Measurements from ENCODE around the gene NCDN.

The NCDN gene

DNA sequence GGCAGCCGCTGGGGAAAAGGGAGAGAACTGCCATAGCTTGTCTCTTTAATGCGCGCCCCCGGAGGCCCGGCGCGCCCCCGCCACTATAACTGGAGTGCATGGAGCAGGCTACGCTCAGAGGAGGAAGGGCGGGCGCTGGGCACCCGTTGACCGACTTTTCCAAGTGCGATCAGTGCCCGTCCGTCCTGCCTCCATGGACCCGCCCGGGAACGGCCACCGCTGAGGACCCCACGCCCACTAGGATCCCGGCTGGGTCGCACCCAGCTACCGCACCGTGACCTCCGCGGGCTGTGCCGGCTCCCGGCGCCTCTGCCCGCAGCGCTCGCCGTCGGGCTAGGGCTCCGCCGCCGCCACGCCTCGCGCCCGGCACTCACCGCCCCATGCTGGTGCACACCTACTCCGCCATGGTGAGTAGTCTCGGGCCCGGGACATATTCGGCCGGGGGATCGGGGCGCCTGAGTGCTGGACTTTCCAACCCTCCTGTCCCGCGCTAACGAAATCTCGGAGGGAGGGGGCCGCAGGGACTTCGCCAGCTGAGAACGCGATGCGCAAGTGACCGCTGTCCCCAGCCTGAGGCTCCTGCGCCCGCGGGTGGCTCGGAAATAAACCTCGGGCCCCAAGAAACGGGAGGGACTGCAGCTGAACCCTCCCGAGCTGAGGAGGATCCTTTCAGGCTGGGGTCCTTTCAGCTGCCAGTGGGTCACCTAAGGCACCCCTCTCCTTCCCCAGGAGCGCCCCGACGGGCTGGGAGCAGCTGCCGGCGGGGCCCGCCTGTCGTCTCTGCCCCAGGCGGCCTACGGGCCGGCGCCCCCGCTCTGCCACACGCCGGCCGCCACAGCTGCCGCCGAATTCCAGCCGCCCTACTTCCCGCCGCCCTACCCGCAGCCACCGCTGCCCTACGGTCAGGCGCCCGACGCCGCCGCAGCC is 15.9 kb downstream of the NCDN start, which contains the start of gene TFAP2E:
TFAP2E (plus strand) TSS at position 117 of the 927 bp plus-strand sequence; CDS start at position 381, 264 bp downstream.
- TF ChIP-seq, protein P1, sequence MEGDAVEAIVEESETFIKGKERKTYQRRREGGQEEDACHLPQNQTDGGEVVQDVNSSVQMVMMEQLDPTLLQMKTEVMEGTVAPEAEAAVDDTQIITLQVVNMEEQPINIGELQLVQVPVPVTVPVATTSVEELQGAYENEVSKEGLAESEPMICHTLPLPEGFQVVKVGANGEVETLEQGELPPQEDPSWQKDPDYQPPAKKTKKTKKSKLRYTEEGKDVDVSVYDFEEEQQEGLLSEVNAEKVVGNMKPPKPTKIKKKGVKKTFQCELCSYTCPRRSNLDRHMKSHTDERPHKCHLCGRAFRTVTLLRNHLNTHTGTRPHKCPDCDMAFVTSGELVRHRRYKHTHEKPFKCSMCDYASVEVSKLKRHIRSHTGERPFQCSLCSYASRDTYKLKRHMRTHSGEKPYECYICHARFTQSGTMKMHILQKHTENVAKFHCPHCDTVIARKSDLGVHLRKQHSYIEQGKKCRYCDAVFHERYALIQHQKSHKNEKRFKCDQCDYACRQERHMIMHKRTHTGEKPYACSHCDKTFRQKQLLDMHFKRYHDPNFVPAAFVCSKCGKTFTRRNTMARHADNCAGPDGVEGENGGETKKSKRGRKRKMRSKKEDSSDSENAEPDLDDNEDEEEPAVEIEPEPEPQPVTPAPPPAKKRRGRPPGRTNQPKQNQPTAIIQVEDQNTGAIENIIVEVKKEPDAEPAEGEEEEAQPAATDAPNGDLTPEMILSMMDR (IDR thresholded peaks at IDR 0.05) = no peak

DNA sequence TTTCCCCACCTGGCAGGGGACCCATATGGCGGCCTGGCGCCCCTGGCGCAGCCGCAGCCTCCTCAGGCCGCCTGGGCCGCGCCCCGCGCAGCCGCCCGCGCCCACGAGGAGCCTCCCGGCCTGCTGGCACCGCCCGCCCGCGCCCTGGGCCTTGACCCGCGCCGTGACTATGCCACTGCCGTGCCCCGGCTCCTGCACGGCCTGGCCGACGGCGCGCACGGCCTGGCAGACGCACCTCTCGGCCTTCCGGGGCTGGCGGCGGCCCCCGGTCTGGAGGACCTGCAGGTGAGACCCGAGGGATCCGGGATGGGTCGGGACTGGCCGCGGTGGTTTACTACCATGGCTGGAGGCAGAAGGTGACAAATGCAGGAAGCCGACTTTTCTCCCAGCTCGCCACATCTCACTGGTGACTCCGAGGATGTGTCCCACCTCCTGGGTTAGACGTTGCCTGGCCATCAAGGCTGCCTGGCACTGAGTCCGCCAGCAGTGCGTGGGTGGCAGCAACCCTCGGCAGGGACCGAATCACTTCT is 16.6 kb downstream of the NCDN start:
- TF ChIP-seq, protein P1 (IDR thresholded peaks at IDR 0.05) = no peak

DNA sequence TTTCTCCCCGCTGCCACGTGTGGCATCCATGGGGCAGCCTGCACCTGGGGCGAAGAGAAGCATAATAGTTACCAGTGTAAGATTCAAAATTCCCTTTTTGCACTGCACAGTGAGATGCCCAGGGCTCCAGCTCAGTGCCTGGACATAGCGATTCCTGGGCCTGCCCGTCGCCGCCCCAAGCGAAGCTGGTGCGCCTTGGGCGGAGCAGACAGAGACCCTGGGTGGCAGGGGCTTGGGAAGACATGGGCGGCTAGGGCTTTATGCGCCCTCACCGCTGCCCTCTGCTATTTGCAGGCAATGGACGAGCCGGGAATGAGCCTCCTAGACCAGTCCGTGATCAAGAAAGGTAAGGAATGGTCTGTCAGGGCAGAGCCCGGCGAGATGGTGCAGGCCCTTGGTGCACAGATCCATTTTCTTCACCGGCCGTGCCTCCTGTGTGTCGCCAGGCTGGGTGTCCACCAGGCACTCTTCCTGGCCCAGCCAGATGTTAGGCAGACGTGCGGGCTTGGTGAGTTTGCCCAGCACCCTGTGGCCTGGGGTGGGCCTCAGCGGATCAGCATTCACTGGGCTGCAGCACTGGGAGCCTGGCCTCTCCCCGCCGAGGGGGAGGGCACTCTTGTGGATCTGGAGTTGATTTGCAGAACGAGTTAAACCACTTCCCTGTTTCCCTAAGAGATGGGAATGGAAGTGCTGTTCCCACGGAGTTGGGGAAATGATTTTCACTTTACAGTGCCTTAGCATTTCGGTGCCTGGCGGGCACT is 17.2 kb downstream of the NCDN start:
- TF ChIP-seq, protein P1 (IDR thresholded peaks at IDR 0.05) = no peak

DNA sequence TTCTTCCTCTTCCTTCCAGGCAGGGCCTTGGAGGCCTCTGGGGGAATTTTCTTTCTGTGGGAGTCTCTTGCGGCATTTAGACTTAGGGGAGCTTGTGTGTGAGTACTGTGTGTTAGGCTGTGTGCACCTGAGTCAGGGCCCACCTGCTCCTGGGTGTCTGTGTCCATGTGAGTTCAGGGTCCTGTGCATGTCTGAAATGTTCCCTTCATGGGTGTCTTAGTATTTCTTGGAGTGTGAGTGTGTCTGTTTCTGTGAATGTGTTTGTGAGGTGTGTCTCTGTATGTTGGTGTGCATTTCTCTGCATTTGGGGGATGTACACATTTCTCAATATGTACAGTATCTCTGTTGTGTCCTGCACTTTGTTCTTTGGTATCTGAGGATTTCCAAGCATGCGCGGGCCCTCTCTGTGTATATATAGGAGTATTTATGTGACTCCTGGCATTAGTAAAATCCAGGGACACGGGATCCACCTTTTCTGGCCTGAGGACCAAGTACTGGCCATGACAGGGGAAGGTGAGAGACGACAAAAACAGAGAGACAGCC is 17.9 kb downstream of the NCDN start:
- TF ChIP-seq, protein P1 (IDR thresholded peaks at IDR 0.05) = no peak

DNA sequence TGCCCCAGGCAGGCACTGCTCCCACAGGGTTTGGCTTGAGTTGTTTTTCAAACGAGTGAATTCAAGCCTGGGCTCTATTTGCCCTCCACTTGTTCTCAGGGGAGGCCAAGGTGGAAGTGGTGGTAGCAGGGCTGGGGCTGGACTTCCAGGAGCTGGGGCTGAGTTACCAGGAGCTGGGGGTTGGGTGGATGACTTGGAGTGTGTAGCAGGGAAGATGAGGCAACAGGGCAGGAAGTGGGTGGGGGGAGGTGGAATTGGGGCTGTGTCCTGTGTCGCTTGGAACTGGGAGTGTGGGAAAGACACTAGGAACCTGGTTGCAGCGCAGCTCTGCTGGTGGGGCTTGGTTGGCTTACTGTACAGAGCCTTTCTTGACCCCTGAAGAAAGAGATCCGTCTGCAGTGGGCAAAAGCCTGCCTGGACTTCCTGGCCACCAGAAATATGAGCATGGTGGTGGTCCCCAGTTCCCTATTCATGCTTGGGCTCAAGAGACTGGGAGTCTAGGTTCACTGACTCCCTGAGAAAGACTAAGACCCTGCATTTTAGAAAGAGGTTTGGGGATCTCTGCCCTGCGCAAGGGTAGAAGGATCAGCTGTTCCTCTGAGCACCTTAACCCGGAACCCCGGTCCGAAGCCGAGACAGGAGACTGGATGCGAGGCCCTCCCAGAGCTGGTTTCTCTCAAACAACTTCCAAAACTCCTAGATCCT is 18.6 kb downstream of the NCDN start:
- TF ChIP-seq, protein P1 (IDR thresholded peaks at IDR 0.05) = no peak

DNA sequence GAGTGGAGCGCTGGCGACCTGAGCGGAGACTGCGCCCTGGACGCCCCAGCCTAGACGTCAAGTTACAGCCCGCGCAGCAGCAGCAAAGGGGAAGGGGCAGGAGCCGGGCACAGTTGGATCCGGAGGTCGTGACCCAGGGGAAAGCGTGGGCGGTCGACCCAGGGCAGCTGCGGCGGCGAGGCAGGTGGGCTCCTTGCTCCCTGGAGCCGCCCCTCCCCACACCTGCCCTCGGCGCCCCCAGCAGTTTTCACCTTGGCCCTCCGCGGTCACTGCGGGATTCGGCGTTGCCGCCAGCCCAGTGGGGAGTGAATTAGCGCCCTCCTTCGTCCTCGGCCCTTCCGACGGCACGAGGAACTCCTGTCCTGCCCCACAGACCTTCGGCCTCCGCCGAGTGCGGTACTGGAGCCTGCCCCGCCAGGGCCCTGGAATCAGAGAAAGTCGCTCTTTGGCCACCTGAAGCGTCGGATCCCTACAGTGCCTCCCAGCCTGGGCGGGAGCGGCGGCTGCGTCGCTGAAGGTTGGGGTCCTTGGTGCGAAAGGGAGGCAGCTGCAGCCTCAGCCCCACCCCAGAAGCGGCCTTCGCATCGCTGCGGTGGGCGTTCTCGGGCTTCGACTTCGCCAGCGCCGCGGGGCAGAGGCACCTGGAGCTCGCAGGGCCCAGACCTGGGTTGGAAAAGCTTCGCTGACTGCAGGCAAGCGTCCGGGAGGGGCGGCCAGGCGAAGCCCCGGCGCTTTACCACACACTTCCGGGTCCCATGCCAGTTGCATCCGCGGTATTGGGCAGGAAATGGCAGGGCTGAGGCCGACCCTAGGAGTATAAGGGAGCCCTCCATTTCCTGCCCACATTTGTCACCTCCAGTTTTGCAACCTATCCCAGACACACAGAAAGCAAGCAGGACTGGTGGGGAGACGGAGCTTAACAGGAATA is 19.7 kb downstream of the NCDN start:
- TF ChIP-seq, protein P1 (IDR thresholded peaks at IDR 0.05) = no peak

All from LNCAP (cell line).